DMS114 treated with DMSO at 0.1 percent for 48 hours (cell line): ENCODE data around the gene AIM2.

ENCODE experiments used
- DNase-seq: peaks from one replicate; lab custom pipeline; 2025; ENCODE audit not compliant: unreplicated experiment; lab: John Stamatoyannopoulos, UW

AIM2 gene

DNA sequence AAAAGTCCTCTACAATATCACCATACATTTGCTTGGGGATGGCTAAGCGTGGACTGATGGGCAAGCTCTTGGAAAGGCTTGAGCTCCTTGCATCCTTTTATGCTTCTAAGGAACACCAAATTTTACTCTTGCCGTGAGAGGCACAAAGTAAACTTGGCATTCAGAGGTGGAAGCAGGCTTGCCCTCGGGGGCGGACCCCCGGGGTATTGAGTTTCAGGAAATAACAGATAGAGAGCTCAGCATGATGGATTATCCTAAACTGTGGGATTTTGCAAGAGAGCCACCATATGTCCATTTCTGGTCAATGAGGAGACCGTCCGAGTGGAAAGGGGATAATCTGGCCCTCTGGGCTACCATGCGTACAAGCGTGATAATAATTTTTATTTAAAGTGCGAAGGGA, 52.8 kb downstream of the AIM2 start:
- DNase-seq: no peak

DNA sequence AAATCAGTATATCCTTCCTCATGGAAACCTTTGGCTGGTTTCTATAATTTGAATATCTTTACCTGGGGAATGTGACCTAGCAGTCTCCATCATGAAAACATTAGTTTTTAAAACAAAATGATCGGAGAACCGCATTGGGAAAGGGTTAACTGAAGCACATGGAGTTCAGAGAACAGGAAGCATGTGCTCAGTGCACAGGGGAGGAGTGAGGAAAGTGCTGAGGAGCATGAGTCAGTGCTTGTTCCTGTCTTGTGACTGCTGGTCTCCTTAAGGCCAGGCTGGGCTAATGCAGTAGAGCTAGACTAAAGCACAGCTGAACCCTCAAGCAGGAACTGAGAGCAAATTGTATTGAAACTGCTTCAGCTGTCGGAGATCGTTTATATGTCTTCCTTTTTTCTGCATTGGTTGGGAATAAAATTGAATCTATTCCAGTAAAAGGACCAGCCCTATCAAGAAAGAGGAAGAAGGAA, 61.1 kb downstream of the AIM2 start:
- DNase-seq: no peak

- DNase-seq: no peak
These were observed 61.7 kb downstream of the AIM2 start for GRCh38 chr1:159014851-159015250.

DNA sequence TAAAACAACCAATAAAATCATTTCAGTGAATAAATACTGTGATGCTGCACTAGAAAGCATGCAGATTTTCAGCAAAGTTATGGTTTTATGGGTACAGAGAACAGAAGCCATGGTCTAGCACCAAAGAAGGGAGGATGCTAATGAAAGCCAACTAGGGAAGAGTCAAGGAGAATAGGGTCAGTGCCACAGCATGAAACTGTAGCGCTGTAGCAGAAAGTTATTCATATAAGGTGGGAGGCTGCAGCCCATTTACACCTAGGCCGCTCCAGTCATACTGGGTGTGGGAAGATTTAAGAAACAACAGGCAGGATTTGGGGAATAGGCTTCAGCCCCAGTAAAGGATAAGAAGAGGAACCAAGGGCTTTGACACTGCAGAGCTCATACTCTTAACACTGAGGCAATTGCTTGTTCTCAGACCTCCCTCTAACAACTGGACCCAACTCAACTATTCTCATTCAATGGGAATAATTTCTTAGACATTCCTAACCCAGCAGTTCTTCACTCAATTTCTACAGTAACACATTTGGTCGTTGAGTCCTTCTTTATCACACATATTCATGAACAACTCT, 62.5 kb downstream of the AIM2 start:
- DNase-seq: no peak

DNA sequence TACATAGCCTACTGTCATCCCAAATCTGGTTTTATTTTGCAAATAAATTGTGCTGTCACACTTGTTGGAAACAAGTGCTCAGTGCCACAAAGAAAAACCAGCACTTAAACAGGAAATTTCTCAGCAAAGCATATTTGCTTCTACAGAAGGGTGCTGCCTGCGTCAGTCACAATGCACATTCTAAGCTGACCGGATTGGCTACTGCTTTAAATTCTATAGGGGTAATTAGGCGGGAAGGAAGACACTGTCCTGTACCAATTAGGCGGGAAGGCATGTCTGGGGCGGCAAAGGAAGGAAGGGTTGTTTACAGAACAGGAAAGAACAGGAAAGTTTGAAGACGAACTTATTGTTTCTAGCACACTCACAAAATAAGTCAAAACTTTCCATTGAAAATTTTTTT, 64.1 kb downstream of the AIM2 start:
- no peak for DNase-seq
